GM13977 (cell line): ENCODE measurements around the gene IL17F.

Experiments
- DNase-seq: peaks from one replicate; pipeline ENCODE4 v3.0.0; 2012; ENCODE audit warnings: low spot score
- CTCF ChIP-seq: IDR thresholded peaks from 2 replicates; pipeline ENCODE4 v1.5.1; 2012; ENCODE audit warnings: mild to moderate bottlenecking, control low read depth; ENCODE audit not compliant: insufficient read depth; ENCODE audit errors: extremely low read depth, missing control alignments
- in situ Hi-C: fragments of 300-500 bp; cut with MboI; formaldehyde crosslinking; loops from one replicate; pipeline ENCODE4 v1.12.0; 2022; ENCODE audit warnings: low sequenced_read_pairs, low pct_unique_long_range_greater_than_20kb, mixed read lengths, inconsistent platforms; ENCODE audit not compliant: unreplicated experiment

Gene IL17F

DNA sequence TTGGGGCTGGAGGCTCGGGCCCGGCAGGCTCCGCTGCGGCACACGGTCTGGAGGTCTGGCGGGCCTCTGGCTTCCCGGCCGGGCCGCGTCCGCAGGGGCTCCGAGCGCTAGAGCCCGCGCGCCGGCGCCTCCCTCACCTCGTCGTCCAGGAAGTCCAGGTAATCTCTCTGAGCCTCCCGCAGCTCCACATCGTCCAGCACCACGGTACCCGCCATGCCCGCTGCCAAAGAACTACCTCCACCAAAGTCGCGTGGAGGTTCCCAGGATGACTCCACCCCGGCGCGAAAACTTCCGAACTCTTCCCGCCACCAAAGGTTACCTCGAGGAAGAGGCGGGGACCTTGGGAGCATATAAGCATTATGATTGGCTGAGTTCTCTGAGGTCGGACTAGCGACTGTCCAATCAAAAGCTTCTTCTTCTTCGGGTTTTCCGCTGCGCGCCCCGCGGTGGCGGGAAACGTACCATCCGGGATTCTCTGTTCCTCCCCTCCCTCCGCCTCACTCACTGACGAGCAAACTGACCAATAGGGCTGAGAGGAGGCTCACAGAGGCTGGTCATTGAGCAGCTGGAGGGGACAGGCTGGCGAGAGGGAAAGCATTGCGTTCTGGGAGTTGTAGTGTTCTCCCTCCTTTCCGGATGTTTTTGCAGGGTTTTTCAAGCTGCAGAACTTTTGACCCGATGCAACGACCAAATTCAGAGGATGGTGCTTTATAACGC lies 40.3 kb upstream of the IL17F start, which contains the start of gene MCM3:
MCM3 (minus strand) TSS at position 283 of the 717 bp plus-strand sequence; CDS start at position 215, 68 bp downstream.
- no peak for TF ChIP-seq CTCF
- peak; percentile 96 for DNase-seq
- in situ Hi-C loops, result loop anchor here (25.0 kb wide), 1 partner anchor 378 kb away; the partner anchor contains the start of gene TMEM14A

DNA sequence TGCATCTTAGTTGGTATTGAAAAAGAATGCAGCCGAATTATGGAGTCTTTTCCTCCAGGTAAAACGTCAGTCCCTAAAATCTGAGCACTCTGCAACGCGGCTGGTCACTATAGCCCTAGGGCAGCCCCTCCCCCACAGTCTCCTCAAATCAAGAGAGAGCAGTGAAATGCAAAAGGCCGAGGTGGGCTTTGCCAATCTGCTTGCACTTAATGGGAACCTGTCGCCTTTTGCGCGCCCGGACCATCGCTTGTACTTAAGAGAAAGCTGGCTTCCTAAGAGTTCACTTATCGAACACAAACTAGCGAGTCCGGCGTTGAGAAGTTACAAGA lies 39.8 kb upstream of the IL17F start:
- DNase-seq, result no peak
- in situ Hi-C loops, result loop anchor here (25.0 kb wide), 1 partner anchor 378 kb away; the partner anchor contains the start of gene TMEM14A
- TF ChIP-seq CTCF, result no peak

- TF ChIP-seq CTCF, result no peak
- in situ Hi-C loops, result loop anchor here (25.0 kb wide), 1 partner anchor 379 kb away; the partner anchor contains the start of gene TMEM14A
- no peak for DNase-seq
Measured at GRCh38 chr6:52283111-52283510, 38.8 kb upstream of the IL17F start.

- DNase-seq, result no peak
- no peak for TF ChIP-seq CTCF
- in situ Hi-C loops, result loop anchor here (25.0 kb wide), 1 partner anchor 386 kb away; the partner anchor contains the start of gene TMEM14A
Measured at GRCh38 chr6:52276130-52276529, 31.8 kb upstream of the IL17F start.

DNA sequence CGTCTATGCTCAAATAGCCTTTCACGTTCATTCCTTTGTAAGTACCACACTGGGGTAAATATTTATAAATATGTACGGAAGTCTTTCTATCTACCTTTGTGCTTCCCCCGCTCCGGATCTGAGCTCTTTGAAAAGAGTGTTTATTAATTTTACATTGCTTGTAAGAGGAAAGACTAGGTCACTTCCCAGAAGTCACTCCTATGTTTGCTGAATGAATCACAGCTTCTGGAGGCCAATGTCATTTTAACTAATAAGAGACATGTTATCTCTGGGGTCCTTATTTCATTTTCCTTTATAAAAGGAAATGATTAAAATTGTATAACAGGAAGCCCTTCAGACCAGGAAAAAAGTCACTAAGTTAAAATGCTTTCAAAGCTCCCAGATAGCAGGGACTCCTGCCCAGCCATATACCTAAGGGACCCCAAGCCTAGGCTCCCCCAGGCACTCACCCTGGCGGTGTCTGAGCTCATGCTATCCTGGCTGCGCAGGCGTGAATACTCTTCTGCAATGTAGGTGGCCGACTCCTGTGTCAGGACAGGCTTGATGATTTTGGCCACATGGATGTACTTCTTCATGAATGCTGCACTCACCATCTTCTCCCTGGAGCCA lies 27.7 kb upstream of the IL17F start:
- DNase-seq, result no peak
- TF ChIP-seq CTCF, result no peak
- in situ Hi-C loops, result no loop called here

DNA sequence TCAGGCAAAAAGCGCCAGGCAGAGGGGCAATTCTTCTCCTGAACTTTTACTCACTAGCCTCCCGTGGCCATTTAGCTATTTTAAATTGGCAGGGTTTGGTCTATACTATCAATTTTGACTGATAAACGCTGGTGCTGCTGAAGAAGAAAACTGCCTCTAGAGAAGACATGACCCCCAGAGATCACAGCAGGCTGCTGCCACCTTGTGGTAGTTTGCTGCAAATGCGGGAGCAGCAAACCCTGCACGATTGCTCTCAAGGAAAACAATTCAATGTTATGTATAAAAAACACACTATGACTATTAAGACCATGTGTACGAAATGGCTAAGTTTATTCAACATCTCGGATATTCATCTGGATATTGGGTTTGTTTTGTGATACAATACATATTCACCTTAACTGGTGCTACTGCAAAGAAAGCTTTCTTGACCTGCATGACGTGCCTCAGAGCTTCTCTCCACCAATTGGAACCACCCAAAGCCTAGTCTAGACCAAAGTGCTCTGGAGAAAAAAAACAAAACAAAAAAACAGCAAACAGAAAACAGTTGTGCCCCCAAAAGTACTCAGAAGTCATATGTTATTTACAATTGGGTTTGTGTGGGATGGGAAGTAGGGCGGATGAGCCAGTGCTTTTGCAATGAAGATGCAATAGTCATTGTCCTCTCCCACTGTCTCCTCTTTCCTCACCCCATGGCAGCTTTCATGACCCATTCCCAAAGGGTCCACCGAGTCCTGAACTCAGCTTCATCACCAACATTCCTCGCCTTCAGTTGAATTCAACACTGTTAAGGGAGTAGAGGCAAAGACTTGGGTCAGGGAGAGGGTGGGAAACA lies 19.6 kb upstream of the IL17F start:
- TF ChIP-seq CTCF, result peak; percentile 92
- peak; percentile 67 for DNase-seq
- in situ Hi-C loops, result loop anchor here (10.0 kb wide), 1 partner anchor 99 kb away; no protein-coding TSS in a partner anchor
